Prostate gland (tissue), 2 donors: ENCODE data around the gene ITGAD. TPM values are rescaled to one million over a fixed set of nuclear protein-coding genes. Genes with fewer than 3 reads are reported as not detected.

Source experiments
- DNase-seq: peaks from one replicate; pipeline ENCODE4 v3.0.0-alpha.2; 2019; ENCODE audit warnings: low spot score
- H3K27ac ChIP-seq, 2 donors: fragments of 200-600 bp; sonication (generic); 2 replicates each; pipeline ENCODE4 v1.5.1; 2017 to 2019
- H3K27me3 ChIP-seq: fragments of 200-600 bp; sonication (generic); replicated peaks from 2 replicates; pipeline ENCODE4 v1.5.1; 2019; ENCODE audit not compliant: insufficient read depth
- H3K36me3 ChIP-seq, 2 donors: fragments of 200-600 bp; sonication (generic); 1 replicate in 1 of 2; 2 replicates in 1 of 2; pipeline versions ENCODE4 v1.5.1 to v1.8.1; 2017 to 2019
- H3K4me1 ChIP-seq: fragments of 200-600 bp; sonication (generic); replicated peaks from 2 replicates; pipeline ENCODE4 v1.5.1; 2019
- H3K4me3 ChIP-seq, 2 donors: fragments of 200-600 bp; sonication (generic); 2 replicates each; pipeline ENCODE4 v1.5.1; 2017 to 2019
- H3K9me3 ChIP-seq: fragments of 200-600 bp; sonication (generic); 2 replicates; pipeline ENCODE4 v1.5.1; 2017
- POLR2A ChIP-seq: fragments of 450-650 bp; IDR thresholded peaks from one replicate; pipeline ENCODE4 v1.6.1; 2016; ENCODE audit warnings: antibody characterized with exemption, mild to moderate bottlenecking
- POLR2AphosphoS5 ChIP-seq: sonication (generic); formaldehyde crosslinking; IDR thresholded peaks from one replicate; pipeline ENCODE4 v1.6.1; 2017; ENCODE audit warnings: antibody characterized with exemption
- WGBS: methylation state at CpG from one replicate; pipeline ENCODE4 v1.1.5; 2018; 5-methylcytosine and 5-hydroxymethylcytosine counted together
- intact Hi-C: fragments of 100-400 bp; cut with DNase I; formaldehyde crosslinking; loops from one replicate; pipeline ENCODE4 v1.14.2; 2022
- total RNA-seq, 2 donors: library from RNA; depleted of rRNA; stranded (reverse); fragments of >200 nt; gene quantifications; one replicate each; pipeline ENCODE4 v1.1.0, GENCODE V29; 2016
- TF ChIP-seq, protein P1 (sequence below), 4 experiments: fragments of 200-600 bp in 2 of 4; fragments of 450-650 bp in 2 of 4; sonication (generic) in 2 of 4; IDR thresholded peaks; 1 replicate in 3 of 4; 2 replicates in 1 of 4; pipeline ENCODE4 v1.5.1; 2016 to 2019; ENCODE audit warnings: antibody characterized with exemption in 4 of 4, mild to moderate bottlenecking in 2 of 4, moderate library complexity in 2 of 4

Gene ITGAD
- total RNA-seq, 2 donors from 2014 or later: not detected

- no peaks in the 10 kb centered on the region for H3K27me3 ChIP-seq
- H3K36me3 ChIP-seq: no peaks in the 10 kb centered on the region
- TF ChIP-seq POLR2AphosphoS5 (no peak), POLR2A (no peak)
- TF ChIP-seq, protein P1, sequence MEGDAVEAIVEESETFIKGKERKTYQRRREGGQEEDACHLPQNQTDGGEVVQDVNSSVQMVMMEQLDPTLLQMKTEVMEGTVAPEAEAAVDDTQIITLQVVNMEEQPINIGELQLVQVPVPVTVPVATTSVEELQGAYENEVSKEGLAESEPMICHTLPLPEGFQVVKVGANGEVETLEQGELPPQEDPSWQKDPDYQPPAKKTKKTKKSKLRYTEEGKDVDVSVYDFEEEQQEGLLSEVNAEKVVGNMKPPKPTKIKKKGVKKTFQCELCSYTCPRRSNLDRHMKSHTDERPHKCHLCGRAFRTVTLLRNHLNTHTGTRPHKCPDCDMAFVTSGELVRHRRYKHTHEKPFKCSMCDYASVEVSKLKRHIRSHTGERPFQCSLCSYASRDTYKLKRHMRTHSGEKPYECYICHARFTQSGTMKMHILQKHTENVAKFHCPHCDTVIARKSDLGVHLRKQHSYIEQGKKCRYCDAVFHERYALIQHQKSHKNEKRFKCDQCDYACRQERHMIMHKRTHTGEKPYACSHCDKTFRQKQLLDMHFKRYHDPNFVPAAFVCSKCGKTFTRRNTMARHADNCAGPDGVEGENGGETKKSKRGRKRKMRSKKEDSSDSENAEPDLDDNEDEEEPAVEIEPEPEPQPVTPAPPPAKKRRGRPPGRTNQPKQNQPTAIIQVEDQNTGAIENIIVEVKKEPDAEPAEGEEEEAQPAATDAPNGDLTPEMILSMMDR (IDR thresholded peaks at IDR 0.05): peak in 2 of 4 experiments; percentile 54 to 60
- 24% methylated on average over 20 of the region's 20 CpGs for WGBS
- DNase-seq: no peak
- H3K4me1 ChIP-seq: no peaks in the 10 kb centered on the region
- peak overlapping the region; percentile 51 to 55 for H3K4me3 ChIP-seq
- peak overlapping the region; percentile 86 to 87 for H3K27ac ChIP-seq
- intact Hi-C loops: no loop called here
- no peaks in the 10 kb centered on the region for H3K9me3 ChIP-seq
Measured at GRCh38 chr16:31472709-31473203, 79.6 kb downstream of the ITGAD start.

- intact Hi-C loops: no loop called here
- Histone ChIP-seq H3K36me3 (no peaks in the 10 kb centered on the region), H3K4me3 (no peak overlapping the region)
Measured at GRCh38 chr16:31473264-31473984, 80.3 kb downstream of the ITGAD start.

GRCh38 chr16:31474173-31474714, 81.1 kb downstream of the ITGAD start:
- H3K4me1 ChIP-seq: no peaks in the 10 kb centered on the region
- no peaks in the 10 kb centered on the region for H3K9me3 ChIP-seq
- DNase-seq: no peak
- no peak overlapping the region for H3K4me3 ChIP-seq
- TF ChIP-seq, protein P1 (IDR thresholded peaks at IDR 0.05): no peak
- TF ChIP-seq POLR2AphosphoS5 (no peak), POLR2A (no peak)
- intact Hi-C loops: no loop called here
- H3K27me3 ChIP-seq: no peaks in the 10 kb centered on the region
- no peaks in the 10 kb centered on the region for H3K36me3 ChIP-seq
- WGBS: 77% methylated on average over 12 of the region's 12 CpGs
- no peak overlapping the region for H3K27ac ChIP-seq

More at GRCh38 chr16:31473264-31473984, 80.3 kb downstream of the ITGAD start:
- no peaks in the 10 kb centered on the region for H3K9me3 ChIP-seq
- no peaks in the 10 kb centered on the region for H3K4me1 ChIP-seq
- TF ChIP-seq POLR2AphosphoS5: no peak
- no peak for TF ChIP-seq POLR2A
- TF ChIP-seq, protein P1 (IDR thresholded peaks at IDR 0.05): no peak
- 82% methylated on average over 16 of the region's 17 CpGs for WGBS
- H3K27ac ChIP-seq: no peak overlapping the region
- no peaks in the 10 kb centered on the region for H3K27me3 ChIP-seq
- no peak for DNase-seq

DNA sequence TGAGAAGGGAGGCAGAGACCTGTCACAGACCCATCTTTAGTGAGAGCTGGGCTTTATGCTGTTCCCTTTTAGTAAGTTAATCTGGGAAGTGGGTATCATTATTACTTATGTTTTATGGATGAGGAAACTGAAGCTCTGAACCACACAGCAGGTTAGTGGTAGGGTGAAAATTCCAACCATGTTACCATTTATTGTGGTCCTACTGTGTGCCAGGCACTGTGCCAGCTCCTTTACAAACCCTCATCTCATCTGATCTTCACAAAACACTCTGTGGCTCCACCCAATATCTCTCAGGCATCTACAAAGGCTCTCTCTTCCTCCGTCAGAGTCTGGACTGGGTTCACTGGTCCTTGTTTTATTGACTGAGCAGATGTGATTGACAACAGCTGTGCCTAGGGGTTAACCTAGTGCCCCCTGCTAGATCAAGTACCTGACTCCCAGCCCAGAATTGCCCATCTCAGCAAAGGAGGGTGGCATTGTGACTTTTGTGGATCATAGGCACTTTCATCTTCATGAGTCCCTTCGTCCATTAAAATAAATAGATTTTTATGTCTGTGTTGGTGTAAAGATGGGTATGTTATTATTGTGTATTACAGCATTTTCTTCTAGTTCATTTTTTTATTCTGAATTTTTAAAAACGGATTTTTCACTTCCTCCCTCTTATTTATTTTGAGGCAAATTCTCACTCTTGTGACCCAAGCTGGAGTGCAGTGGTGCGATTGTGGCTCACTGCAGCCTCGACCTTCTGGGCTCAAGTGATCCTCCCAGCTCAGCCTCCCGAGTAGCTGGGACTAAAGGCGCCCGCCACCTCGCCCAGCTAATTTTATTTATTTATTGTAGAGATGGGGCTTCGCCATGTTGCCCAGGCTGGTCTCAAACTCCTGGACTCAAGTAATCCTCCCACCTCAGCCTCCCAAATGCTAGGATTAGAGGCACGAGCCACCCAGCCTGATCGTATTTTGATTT, 81.9 kb downstream of the ITGAD start:
- WGBS: 89% methylated on average over 12 of the region's 12 CpGs

More for the DNA sequence above, 81.9 kb downstream of the ITGAD start:
- no peak overlapping the region for H3K4me3 ChIP-seq
- TF ChIP-seq POLR2AphosphoS5: no peak
- TF ChIP-seq, protein P1 (IDR thresholded peaks at IDR 0.05): no peak
- TF ChIP-seq POLR2A: no peak
- intact Hi-C loops: no loop called here
- no peaks in the 10 kb centered on the region for H3K27me3 ChIP-seq
- DNase-seq: no peak
- no peak overlapping the region for H3K27ac ChIP-seq
- H3K36me3 ChIP-seq: no peaks in the 10 kb centered on the region
- no peaks in the 10 kb centered on the region for H3K4me1 ChIP-seq
- H3K9me3 ChIP-seq: no peaks in the 10 kb centered on the region
